Activated CD4-positive, alpha-beta T cell treated with anti-CD3 and anti-CD28 coated beads, Interleukin-2, amount 50 U/mL, for 48 hours (primary cell): ENCODE data around the gene SYVN1.
A peak's percentile ranks its signal among the peaks of the same experiment; 100 is the strongest.

ENCODE experiments used
- DNase-seq, 2 experiments: peaks; one replicate each; pipeline ENCODE4 v3.0.0-alpha.2; 2020

The SYVN1 gene

GRCh38 chr11:65111744-65112545 is 22.4 kb downstream of the SYVN1 start, which contains the start of gene TM7SF2:
Gene TM7SF2 (plus strand): TSS chr11:65111872. CDS start chr11:65112016, 144 bp downstream.
- DNase-seq: peak; percentile 96 to 97

- DNase-seq: no peak
Measured at GRCh38 chr11:65111159-65111743, 23.1 kb downstream of the SYVN1 start.

GRCh38 chr11:65110354-65110861 is 23.9 kb downstream of the SYVN1 start:
- peak; percentile 99 for DNase-seq

DNA sequence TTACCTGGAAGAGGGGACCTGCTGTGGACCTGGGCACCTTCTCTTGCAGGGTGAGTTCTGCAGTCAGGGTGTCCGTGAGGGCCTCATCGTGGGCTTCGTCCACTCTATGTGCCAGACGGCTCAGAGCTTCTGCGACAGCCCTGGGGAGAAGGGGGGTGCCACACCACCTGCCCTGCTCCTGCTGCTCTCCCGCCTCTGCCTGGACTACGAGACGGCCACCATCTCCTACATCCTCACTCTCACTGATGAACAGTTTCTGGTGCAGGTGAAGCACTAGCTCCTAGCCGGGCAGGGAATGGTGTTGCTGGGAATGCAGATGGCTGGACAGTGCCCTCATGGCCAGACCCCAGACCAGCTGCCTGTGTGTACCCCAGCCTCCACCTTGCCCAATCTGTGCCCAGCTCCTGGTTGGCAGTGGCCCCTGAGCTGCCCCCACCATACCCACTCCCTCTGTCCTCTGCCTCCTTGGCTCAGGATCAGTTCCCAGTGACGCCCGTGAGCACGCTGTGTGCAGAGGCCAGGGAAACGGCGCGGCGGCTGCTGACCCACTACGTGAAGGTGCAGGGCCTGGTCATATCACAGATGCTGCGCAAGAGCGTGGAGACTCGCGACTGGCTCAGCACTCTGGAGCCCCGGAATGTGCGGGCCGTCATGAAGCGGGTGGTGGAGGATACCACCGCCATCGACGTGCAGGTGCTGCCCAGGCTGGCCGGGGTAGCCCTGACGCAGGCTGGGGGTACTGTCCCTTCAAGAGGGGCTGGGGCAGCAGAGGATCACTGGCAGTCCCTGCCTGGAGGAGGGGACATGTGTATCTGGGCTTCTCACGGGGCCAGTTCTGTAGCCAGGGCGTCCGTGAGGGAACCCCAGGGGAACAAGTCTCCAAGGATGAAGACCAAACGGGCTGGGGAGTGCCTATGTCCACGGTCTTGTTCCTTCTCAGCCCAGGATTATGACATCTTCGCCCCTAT is 24.8 kb downstream of the SYVN1 start:
- no peak for DNase-seq

DNA sequence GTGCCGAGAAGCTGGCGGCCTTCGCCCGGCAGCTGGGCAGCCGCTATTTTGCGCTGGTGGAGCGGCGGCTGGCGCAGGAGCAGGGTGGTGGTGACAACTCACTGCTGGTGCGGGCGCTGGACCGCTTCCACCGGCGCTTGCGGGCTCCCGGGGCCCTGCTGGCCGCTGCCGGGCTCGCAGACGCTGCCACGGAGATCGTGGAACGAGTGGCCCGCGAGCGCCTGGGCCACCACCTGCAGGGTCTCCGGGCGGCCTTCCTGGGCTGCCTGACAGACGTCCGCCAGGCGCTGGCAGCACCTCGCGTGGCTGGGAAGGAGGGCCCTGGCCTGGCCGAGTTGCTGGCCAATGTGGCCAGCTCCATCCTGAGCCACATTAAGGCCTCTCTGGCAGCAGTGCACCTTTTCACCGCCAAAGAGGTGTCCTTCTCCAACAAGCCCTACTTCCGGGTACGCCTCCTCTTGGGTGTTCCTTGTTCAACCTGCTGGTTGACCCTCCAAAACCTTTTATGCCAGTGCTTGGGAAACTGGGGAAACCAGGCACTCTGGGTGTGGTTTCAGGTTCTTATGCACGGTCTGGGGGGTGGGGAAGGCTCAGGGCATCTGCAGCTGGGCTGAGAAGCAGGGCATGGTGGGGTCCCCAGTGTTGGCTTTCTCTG is 25.7 kb downstream of the SYVN1 start:
- no peak for DNase-seq

- no peak for DNase-seq
Measured at GRCh38 chr11:65107751-65108468, 26.4 kb downstream of the SYVN1 start.

DNA sequence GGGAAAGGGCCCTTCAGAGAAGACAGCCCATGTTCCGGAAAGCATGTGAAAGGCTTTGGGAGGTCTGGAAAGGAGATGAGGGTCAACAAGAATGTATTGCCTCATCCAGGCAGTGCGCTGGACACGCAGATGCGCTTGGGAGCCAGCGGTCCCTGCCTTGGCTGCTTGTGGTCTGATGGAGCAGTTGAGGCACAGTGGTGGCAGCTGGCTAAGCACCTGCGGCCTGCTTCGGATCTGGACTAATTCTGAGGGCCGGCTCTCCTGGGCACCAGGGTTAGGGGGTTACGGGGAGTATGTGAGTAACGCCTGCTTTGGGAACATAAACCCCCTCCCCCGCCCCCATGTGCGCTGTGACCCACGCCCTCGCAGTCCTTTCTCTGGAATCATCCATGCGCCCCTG is 27.2 kb downstream of the SYVN1 start:
- no peak for DNase-seq

DNA sequence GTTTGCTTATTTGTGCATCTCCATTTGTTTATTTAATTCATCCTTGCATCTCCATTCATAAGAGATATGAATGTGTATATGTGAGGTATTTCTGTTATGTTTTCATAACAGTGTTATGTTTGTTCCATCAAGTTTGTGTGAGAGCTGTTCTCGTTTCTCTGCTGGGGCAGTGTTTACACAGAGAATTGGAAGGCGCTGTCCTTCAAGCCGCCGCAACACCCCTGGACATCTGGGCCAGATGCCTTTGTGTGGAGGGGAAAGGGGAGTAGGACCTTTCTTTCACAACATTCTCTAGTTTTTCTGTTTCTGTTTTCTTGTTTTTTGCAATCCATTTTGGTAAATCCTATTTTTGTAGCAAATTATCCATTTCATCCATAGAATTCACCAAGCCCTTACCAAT is 29.7 kb downstream of the SYVN1 start:
- DNase-seq: no peak

DNA sequence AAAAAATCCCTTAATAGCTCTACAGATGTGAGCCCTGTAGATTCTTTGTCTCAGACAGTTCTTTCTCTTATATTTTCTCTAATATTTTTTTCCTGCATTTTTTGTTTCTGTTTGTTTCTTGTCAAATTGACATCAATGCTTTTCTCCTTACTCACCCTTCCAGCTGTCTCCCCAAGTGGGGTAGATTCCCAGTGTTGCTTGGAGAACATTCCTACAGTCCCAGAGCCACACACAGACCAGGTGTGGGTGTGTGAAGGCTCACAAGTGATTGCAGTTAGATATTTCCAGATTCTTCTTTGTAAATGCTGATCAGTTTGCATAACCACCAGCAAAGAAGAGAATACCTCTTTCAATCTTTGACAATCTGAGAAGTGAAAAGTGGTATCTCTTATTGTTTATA is 30.8 kb downstream of the SYVN1 start:
- no peak for DNase-seq

- DNase-seq: no peak
Measured at GRCh38 chr11:65102142-65103095, 31.9 kb downstream of the SYVN1 start.

GRCh38 chr11:65100674-65101350 is 33.5 kb downstream of the SYVN1 start:
- no peak for DNase-seq

DNA sequence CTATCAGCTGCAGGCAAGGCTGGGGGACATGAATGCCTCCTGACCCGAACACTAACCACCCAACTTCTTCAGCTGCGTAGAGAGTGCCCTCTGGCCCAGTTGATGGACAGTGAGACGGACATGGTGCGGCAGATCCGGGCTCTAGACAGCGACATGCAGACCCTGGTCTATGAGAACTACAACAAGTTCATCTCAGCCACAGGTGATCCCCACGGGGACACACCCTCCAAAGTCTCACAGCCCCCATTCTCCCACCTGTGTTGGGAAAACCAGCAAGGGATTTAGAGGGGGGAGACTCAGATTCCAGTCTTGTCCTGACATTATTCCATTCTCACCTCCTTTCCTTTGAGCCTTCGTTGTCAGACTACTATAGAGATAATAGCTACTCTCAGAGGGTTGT is 37.4 kb downstream of the SYVN1 start:
- DNase-seq: no peak

GRCh38 chr11:65095974-65096806 is 38.1 kb downstream of the SYVN1 start, which contains the start of gene VPS51:
Gene VPS51 (plus strand): TSS chr11:65096214. CDS start chr11:65096251, 37 bp downstream.
- DNase-seq: peak; percentile 86 to 89

DNA sequence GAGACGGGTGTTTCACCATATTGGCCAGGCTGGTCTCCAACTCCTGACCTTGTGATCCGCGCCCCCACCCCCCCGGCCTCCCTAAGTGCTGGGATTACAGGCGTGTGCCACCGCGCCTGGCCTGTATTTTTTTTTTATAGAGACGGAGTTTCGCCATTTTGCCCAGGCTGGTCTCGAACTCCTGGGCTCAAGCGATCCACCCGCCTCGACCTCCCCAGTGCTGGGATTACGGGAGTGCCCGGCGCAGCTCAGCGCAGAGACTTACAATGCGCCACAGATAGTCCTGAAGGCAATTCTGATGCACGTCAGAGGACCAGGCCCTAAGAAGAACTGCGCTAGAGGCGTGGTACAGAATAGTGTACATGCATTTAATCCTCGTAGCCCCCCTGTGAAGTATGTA is 38.9 kb downstream of the SYVN1 start:
- no peak for DNase-seq

DNA sequence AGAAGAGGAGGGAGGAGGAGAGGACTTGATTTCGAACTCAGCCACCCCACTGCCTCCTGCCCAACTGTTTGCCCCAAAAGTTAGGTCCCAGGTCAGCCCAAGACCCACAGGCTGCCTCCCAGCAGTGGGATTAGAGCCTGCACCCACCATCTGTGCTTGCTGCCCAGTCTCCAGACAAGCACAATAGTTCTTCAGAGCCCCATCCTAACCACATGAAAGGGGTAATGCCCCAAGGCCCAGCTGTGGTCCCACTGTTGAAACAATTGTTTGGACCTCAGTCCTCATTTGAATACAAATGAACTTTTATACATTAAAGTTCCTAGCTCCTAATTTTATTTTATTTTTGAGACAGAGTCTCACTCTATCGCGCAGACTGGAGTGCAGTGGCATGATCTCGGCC is 43.7 kb downstream of the SYVN1 start:
- DNase-seq: no peak

DNA sequence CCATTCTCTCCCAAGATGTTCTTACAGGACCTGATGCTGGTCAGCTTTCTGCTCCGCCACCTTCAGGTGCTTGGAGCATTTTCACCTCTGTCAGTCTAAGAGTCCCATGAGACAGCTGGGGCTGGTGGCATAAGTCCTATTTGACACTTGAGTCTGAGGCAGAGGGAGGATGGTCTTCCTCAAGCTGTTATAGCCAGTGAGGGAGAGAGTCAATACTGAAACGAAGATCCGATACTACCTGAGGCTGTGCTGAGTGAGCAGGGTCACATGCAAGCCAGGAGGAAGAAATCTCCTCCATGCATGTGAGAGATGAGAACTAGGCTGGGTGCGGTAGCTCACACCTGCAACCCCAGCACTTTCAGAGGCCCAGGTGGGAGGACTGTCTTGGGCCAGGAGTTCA is 44.7 kb downstream of the SYVN1 start:
- no peak for DNase-seq

DNA sequence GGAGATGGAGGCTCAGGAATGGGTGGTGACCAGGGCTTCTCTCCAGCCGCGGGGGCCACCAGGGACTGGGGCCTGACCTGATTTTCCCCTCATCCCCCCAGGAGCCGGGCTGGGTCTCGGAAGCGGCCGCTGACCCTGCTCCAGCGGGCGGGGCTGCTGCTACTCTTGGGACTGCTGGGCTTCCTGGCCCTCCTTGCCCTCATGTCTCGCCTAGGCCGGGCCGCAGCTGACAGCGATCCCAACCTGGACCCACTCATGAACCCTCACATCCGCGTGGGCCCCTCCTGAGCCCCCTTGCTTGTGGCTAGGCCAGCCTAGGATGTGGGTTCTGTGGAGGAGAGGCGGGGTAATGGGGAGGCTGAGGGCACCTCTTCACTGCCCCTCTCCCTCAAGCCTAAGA is 46.5 kb downstream of the SYVN1 start:
- no peak for DNase-seq

DNA sequence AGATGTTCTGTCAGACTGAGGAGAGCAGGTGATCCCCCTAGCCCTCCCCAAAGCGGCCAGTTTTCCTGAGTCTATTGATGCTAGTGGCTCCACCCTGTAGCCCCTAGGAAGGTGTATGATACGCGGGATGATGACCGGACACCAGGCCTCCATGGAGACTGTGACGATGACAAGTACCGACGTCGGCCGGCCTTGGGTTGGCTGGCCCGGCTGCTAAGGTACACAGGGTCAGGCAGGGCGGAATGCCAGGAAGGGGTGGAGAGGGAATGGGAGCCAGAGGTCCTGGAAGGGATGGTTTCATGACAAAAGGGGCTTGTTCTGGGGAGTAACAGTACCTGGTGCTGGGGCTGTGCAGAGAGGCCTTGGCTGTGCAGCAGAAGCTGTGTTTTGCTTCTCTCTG is 47.1 kb downstream of the SYVN1 start:
- DNase-seq: no peak

DNA sequence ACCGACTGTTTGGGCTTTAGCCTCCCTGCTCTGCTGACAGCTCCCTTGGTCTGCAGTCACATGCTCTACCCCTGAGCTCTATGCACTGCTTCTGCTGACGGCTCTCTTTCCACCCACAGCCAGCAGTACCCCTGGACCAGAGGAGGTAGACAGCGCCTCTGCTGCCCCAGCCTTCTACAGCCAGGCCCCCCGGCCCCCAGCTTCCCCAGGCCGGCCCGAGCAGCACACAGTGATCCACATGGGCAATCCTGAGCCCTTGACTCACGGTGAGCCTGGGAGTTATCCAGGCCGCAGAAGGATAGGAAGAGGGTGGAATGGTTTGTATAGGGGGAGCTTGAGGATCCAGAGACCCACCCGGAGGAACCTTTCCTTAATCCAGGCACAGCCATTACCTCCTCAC is 47.5 kb downstream of the SYVN1 start:
- no peak for DNase-seq
